HG02981 (cell line): ENCODE measurements around the gene ZAR1L.

Experiments
- ATAC-seq: cut with Tn5 transposase; IDR thresholded peaks from one replicate; pipeline ENCODE4 v1.9.1; 2021; ENCODE audit warnings: mild to moderate bottlenecking, moderate library complexity; ENCODE audit not compliant: unreplicated experiment

Gene ZAR1L

GRCh38 chr13:32305646-32306045, 9.5 kb downstream of the ZAR1L start:
- ATAC-seq = no peak

DNA sequence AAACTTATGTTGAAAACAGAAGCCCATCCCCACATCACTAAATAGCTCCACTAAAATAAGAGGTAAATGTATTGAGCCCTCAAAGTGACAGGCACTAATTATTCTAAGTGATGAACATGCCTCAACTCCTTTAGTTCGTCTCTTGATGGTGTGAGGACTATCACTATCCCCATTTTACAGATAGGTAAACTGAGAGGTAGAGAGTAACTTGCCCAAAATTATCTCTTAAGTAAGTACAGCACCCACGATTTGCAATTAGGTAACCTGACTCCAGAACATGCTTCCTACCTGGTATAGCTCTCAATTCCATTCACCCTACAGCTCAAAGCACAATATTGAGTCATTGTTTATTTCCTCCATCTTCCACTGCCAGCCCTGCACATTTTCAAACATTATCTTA, 12.7 kb downstream of the ZAR1L start:
- ATAC-seq = no peak

DNA sequence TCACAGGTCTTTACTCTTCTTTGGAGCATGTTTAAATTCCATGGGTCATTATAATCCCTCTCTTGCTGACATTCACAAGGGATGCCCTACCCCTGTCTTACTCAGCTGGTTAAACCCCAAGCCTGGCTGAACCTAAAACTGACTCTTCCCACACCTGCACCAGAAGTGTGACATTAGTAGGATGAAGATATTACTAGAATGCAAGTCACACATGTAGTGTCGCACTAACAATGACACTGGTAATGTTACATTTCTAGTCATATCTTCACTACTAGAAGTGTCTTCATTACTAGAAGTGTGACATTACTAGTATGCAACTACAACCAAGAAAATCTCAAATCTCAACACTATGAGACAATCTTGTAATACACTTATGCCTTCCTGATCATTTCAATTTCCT, 14.2 kb downstream of the ZAR1L start:
- ATAC-seq = no peak

DNA sequence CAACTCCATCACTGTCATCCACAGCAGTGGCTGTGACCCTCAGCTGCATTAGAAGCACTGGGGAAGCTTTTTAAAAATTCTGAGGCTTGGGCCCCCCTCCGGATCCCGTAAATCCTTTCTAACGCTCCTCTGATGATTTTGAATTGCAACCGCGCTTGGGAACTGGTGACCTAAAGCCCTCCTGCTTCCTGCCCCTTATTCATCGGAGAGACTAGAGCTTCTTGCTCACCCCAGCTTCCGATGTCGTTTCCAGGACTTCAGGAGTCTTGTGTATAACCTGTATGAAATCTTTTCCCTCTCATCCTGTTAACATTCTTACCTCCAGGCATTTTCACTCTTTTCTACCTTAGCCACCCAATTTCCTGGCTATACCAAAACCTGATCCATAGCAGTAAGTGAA, 14.8 kb downstream of the ZAR1L start:
- no peak for ATAC-seq

DNA sequence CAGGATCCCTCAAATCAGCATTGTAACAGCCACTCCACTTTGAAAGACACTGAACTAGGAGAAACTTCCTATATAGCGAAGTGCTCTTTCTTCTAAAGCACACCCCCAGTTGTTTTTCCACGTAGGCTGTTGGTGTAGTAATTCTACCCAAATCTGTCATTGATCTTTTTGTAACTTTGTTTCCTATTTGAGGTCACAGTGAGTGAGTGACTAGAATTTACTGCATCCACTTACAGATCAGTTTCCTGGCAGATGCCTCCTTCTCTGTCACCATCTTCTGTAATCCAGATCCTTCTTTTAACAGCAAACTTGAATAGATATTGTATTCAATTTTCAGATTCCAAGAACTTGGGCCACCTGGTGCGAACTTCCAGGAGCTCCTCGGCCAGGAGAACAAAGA, 15.3 kb downstream of the ZAR1L start:
- no peak for ATAC-seq

DNA sequence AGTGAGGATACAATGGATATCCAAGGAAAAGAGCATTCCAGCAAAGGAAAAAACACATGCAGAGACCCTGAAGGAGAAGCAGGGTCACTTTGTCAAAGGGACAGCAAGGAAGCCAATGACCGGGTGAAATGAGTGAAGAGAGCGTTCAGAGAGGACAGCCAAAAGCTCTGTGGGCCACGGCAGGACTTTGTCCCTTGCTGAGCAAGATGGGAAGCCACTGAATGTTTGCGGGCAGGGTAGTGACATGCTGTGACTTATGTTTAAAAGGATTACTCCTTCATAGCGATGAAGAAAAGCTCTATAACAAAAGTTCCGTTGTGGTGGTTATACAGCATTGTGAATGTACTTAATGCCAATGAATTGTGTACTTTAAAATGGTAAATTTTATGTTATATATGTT, 16.5 kb downstream of the ZAR1L start:
- no peak for ATAC-seq

DNA sequence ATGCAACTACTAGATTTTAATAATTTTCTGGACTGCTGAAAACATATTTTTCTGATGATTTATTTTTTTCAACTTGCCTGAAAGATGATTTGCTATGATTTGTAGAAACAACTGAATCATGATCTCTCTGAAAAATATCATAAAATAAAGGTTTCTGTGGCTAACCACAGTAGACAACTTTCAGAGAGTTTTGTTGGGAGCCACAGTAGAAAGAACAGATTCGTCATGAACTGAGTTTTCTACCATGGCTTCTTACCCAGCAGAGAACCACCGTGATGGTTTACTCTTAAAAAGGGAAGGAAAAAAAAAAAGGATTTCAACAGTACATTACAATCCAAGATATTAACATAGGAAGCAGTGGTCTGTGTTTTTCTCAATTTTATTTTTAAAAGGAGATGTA, 18.0 kb downstream of the ZAR1L start:
- no peak for ATAC-seq

DNA sequence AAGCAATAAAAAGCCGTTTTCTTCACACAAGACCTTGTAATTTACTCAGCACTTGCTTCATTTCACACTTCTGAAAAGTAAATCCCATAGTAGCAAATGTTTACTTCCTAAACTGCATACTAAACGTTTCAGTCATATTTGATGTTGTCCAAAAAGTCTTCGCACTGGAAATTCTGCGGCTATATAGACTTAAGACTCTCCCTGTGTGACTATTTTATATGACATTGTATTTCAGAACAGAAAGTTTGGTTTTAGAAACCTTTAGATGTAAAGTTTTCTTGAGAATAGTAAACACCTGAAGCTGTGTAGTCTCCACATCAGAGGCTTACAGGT, 29.6 kb downstream of the ZAR1L start:
- no peak for ATAC-seq

- no peak for ATAC-seq
These were observed 30.1 kb downstream of the ZAR1L start for GRCh38 chr13:32284927-32285632.

GRCh38 chr13:32282096-32282711, 33.0 kb downstream of the ZAR1L start:
- ATAC-seq = no peak

- ATAC-seq = no peak
These were observed 34.1 kb downstream of the ZAR1L start for GRCh38 chr13:32281096-32281495.

- ATAC-seq = no peak
These were observed 36.7 kb downstream of the ZAR1L start for GRCh38 chr13:32278426-32278825.

GRCh38 chr13:32277839-32278238, 37.3 kb downstream of the ZAR1L start:
- ATAC-seq = no peak

GRCh38 chr13:32272021-32272683, 43.0 kb downstream of the ZAR1L start:
- no peak for ATAC-seq

DNA sequence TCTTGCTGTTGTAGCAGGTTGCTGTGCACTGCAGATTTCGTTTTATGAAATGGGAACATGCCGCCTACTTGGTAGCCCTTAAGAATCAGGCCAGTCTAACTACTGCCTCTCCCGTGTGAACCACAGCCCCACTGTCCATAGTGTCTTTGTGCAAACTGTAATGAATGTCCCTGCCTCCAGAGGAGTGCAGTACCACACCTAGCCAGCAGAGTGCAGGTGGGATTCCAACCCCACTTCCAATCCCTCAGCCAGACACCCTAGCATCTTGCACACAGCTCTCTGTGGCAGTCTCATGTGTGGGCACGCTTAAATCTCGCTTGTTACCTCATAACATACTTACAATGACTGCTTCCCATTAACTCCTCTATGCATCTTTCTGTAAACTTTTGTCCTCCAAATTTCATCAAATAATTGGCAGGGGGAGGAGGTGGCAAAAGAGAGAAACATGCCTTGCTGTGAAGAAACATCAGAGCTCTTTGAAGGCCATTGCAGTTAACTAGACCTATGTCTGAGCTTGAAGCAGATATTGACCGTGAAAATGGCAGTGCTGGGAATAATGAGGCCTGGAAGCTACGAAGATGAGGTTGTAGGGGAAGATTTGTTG, 47.2 kb downstream of the ZAR1L start:
- ATAC-seq = peak; percentile 85

DNA sequence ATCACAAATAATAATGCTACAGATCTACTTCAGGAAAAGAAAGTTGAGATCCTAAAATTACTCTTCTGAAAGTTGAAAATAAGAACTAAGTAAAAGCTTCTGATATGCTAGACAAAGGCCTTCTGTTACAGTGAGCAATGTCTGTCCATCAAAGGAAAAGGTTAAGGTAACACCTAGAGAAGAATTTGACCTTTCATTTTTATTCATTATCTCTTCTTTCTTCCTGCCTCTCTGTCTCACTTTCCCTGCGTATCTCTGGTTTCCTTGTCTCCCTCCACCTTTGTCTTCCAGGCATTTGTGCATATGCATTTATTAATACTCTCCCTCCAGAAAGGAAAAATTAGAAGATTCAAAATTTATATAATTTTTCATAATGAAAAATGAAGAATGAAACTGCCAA, 49.0 kb downstream of the ZAR1L start:
- ATAC-seq = no peak

DNA sequence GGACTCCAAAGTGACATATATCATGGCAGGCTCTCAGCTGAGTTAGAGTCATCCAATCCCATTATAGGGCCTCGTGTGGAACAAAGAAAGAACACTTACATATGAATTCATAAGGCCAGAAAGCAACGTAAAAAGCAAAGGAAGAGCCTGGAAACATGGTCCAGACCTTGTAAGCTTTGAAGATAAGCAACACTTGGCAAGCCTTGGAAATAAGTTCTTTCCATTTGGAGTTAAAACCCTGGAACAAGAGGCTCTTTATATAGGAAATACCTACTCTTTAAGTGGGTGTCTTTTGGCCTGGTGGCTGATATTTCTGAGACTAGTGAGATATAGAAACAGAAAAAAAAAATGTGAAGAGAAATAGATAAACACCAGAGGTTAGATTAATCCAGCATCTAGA, 49.4 kb downstream of the ZAR1L start:
- no peak for ATAC-seq

GRCh38 chr13:32264407-32264806, 50.8 kb downstream of the ZAR1L start:
- no peak for ATAC-seq

DNA sequence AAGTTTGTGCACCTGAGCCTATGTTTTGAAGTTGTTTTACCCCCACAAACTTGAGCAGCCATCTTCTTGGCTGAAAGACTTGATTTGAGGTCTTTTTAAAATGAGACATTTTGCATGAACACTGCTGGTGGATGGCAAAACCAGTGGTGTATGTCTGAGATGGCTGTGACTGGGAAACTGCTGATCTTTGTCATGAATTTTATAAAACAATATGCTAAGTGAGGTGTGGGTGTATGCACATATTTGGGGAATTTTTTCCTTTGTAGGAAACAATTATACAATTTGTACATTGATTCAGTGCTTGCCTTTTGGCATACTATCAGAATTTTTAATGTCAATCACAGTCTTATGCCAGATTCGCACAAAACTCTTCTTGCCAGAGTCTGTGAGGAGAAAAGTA, 52.5 kb downstream of the ZAR1L start:
- ATAC-seq = no peak

GRCh38 chr13:32262165-32262564, 53.0 kb downstream of the ZAR1L start:
- no peak for ATAC-seq

DNA sequence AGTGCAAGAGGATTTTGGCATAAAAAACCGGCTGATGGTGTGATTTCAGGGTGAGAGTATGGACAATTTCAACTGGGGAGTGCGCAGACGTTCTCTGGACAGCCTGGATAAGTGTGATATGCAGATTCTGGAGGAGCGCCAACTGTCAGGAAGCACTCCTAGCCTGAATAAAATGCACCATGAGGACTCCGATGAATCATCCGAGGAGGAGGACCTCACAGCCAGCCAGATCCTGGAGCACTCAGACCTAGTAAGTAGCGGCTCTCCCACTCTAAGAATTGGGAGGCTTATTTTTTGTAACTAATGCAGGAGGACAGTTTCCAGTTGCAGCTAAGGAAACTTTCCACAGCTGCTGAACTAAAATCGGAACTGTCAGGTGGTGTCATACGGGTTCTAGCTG, 53.6 kb downstream of the ZAR1L start:
- no peak for ATAC-seq

GRCh38 chr13:32259116-32259515, 56.0 kb downstream of the ZAR1L start:
- no peak for ATAC-seq
